IMR-90 (cell line): Measurements from ENCODE around the gene URM1. TPM values are rescaled to one million over a fixed set of nuclear protein-coding genes. Genes with fewer than 3 reads are reported as not detected.

ENCODE experiments used
- ATAC-seq: fragments of 200-7000 bp; cut with Tn5 transposase; 2 replicates; pipeline ENCODE4 v1.9.1; 2020; ENCODE audit warnings: low read depth, mild to moderate bottlenecking, moderate library complexity
- BruUV-seq: library from RNA; stranded (reverse); fragments of 400-500 nt; replicated peaks from 2 replicates; lab custom pipeline; 2021; lab: Mats Ljungman, UMichigan
- CTCF ChIA-PET: fragments of 300-600 bp; formaldehyde crosslinking; extraction: SDS; loops from one replicate; lab custom pipeline; 2021; ENCODE audit warnings: antibody characterized with exemption; lab: Yijun Ruan, JAX
- POLR2A ChIA-PET: fragments of 300-600 bp; sonication (Branson Sonifier 250); formaldehyde crosslinking; loops from one replicate; lab custom pipeline; 2022; ENCODE audit warnings: antibody characterized with exemption; ENCODE audit not compliant: unreplicated experiment; lab: Charles Lee
- DNase-seq: peaks from one replicate; pipeline ENCODE4 v3.0.0; 2013
- H2AFZ ChIP-seq: replicated peaks from 2 replicates; pipeline ENCODE3; 2013; ENCODE audit warnings: low read length, mild to moderate bottlenecking; ENCODE audit not compliant: poor library complexity
- H2AK5ac ChIP-seq: 2 replicates; pipeline ENCODE4 v1.6.1; 2013; ENCODE audit warnings: low read depth, low read length, inconsistent platforms
- H2AK9ac ChIP-seq: replicated peaks from 2 replicates; pipeline ENCODE3; 2013; ENCODE audit warnings: mild to moderate bottlenecking, low read depth, low read length, moderate library complexity; ENCODE audit not compliant: poor library complexity
- H2BK120ac ChIP-seq: 2 replicates; pipeline ENCODE4 v1.6.1; 2013; ENCODE audit warnings: low read depth, low read length, inconsistent platforms
- H2BK15ac ChIP-seq: 3 replicates; pipeline ENCODE4 v1.6.1; 2013; ENCODE audit warnings: low read depth, low read length, inconsistent platforms
- H2BK20ac ChIP-seq: 2 replicates; pipeline ENCODE4 v1.6.1; 2013; ENCODE audit warnings: low read depth, mild to moderate bottlenecking, inconsistent platforms, low read length, moderate library complexity
- H2BK5ac ChIP-seq: 2 replicates; pipeline ENCODE4 v1.6.1; 2013; ENCODE audit warnings: mild to moderate bottlenecking, low read depth, low read length, inconsistent platforms; ENCODE audit not compliant: poor library complexity, severe bottlenecking
- H3K14ac ChIP-seq: replicated peaks from 2 replicates; pipeline ENCODE4 v1.6.1; 2013; ENCODE audit warnings: low read depth, low read length, inconsistent platforms
- H3K18ac ChIP-seq: 2 replicates; pipeline ENCODE4 v1.6.1; 2013; ENCODE audit warnings: low read depth, low read length, control low read depth
- H3K23ac ChIP-seq: 2 replicates; pipeline ENCODE4 v1.6.1; 2013; ENCODE audit warnings: low read depth, low read length, inconsistent platforms
- H3K27ac ChIP-seq: 2 replicates; pipeline ENCODE4 v1.5.1; 2013; ENCODE audit warnings: mild to moderate bottlenecking, control low read depth, low read length; ENCODE audit not compliant: insufficient read depth
- H3K27me3 ChIP-seq: 2 replicates; pipeline ENCODE4 v1.6.1; 2013; ENCODE audit warnings: low read length; ENCODE audit not compliant: control insufficient read depth, insufficient read depth
- H3K36me3 ChIP-seq: 2 replicates; pipeline ENCODE4 v1.6.1; 2013; ENCODE audit warnings: low read length, mixed read lengths; ENCODE audit not compliant: control insufficient read depth, insufficient read depth
- H3K4ac ChIP-seq: 2 replicates; pipeline ENCODE4 v1.6.1; 2013; ENCODE audit warnings: low read depth, low read length, inconsistent platforms
- H3K4me1 ChIP-seq: 2 replicates; pipeline ENCODE4 v1.6.1; 2013; ENCODE audit warnings: low read length, mixed read lengths; ENCODE audit not compliant: control insufficient read depth, insufficient read depth
- H3K4me2 ChIP-seq: 2 replicates; pipeline ENCODE4 v1.6.1; 2013; ENCODE audit warnings: low read depth, mild to moderate bottlenecking, control low read depth, low read length, moderate library complexity
- H3K4me3 ChIP-seq: 2 replicates; pipeline ENCODE4 v1.5.1; 2013; ENCODE audit warnings: low read depth, mild to moderate bottlenecking, control low read depth, low read length, moderate library complexity; ENCODE audit not compliant: insufficient read depth
- H3K56ac ChIP-seq: 2 replicates; pipeline ENCODE4 v1.6.1; 2013; ENCODE audit warnings: low read length, inconsistent platforms; ENCODE audit not compliant: insufficient read depth; ENCODE audit errors: extremely low read depth
- H3K79me1 ChIP-seq, 2 experiments: 2 replicates each; pipeline ENCODE4 v1.6.1; 2013; ENCODE audit warnings: low read length in 2 of 2, inconsistent platforms in 1 of 2, low read depth in 1 of 2
- H3K9ac ChIP-seq: 2 replicates; pipeline ENCODE4 v1.6.1; 2013; ENCODE audit warnings: low read depth, low read length, control low read depth
- H3K9me1 ChIP-seq: 2 replicates; pipeline ENCODE4 v1.6.1; 2013; ENCODE audit warnings: low read length, inconsistent platforms; ENCODE audit not compliant: insufficient read depth
- H3K9me3 ChIP-seq: 2 replicates; pipeline ENCODE4 v1.6.1; 2013; ENCODE audit warnings: low read length; ENCODE audit not compliant: control insufficient read depth, insufficient read depth
- H4K20me1 ChIP-seq: 2 replicates; pipeline ENCODE4 v1.6.1; 2013; ENCODE audit warnings: low read length, inconsistent platforms; ENCODE audit not compliant: insufficient read depth
- H4K5ac ChIP-seq: 2 replicates; pipeline ENCODE4 v1.6.1; 2013; ENCODE audit warnings: mild to moderate bottlenecking, low read depth, low read length, control low read depth
- H4K8ac ChIP-seq, 2 experiments: 2 replicates each; pipeline ENCODE4 v1.6.1; 2013; ENCODE audit warnings: low read depth in 2 of 2, low read length in 2 of 2, control low read depth in 1 of 2, inconsistent platforms in 1 of 2
- H4K91ac ChIP-seq: 2 replicates; pipeline ENCODE4 v1.6.1; 2013; ENCODE audit warnings: low read depth, low read length, inconsistent platforms; ENCODE audit not compliant: insufficient read depth
- CEBPB ChIP-seq: IDR thresholded peaks from 2 replicates; pipeline ENCODE4 v1.6.1; 2012; ENCODE audit warnings: low read depth, low read length, improper control_type of control experiment
- CTCF ChIP-seq: conservative IDR thresholded peaks from 2 replicates; pipeline ENCODE4 v1.5.1; 2012; ENCODE audit warnings: mild to moderate bottlenecking, low read depth, low read length, improper control_type of control experiment
- POLR2A ChIP-seq: IDR thresholded peaks from 2 replicates; pipeline ENCODE4 v1.6.1; 2012; ENCODE audit warnings: mild to moderate bottlenecking, low read depth, low read length
- RCOR1 ChIP-seq: IDR thresholded peaks from 2 replicates; pipeline ENCODE4 v1.6.1; 2012; ENCODE audit warnings: mild to moderate bottlenecking, low read length, improper control_type of control experiment; ENCODE audit not compliant: insufficient replicate concordance
- WGBS, 2 experiments: methylation state at CpG; one replicate each; pipeline versions ENCODE4 v1.1.5 to v1.1.7; 2013; ENCODE audit warnings: missing lambda C conversion rate in 2 of 2; ENCODE audit not compliant: insufficient read length in 1 of 2; ENCODE audit errors: extremely low coverage in 2 of 2; 5-methylcytosine and 5-hydroxymethylcytosine counted together
- dilution Hi-C: fragments of 300-500 bp; cut with HindIII; formaldehyde crosslinking; loops from one replicate; pipeline ENCODE4 v1.14.3; 2018; ENCODE audit warnings: low sequenced_read_pairs; ENCODE audit not compliant: unreplicated experiment
- in situ Hi-C: fragments of 300-500 bp; cut with MboI; formaldehyde crosslinking; loops from 3 replicates; pipeline ENCODE4 v1.14.3; 2019; ENCODE audit warnings: low sequenced_read_pairs, inconsistent platforms, mixed read lengths
- intact Hi-C: fragments of 100-400 bp; cut with micrococcal nuclease; formaldehyde crosslinking; loops from 2 replicates; pipeline ENCODE4 v1.10.0; 2022
- polyA plus RNA-seq, 3 experiments: library from polyadenylated mRNA; depleted of rRNA; stranded (reverse); fragments of >200 nt; gene quantifications; 2 replicates each; pipeline ENCODE4 v1.2.3, GENCODE V29; 2012; ENCODE audit warnings: low replicate concordance in 1 of 3
- total RNA-seq: library from RNA; depleted of rRNA; stranded (reverse); fragments of >200 nt; gene quantifications from 2 replicates; pipeline ENCODE4 v1.2.3, GENCODE V29; 2012

The URM1 gene
- total and polyA plus RNA-seq, 2 of the 4 experiments (the other 2 are of a cell fraction) = 33.2 to 66.9 TPM

- Histone ChIP-seq H3K36me3 (no peaks in the 10 kb centered on the region), H3K9ac (no peak overlapping the region), H3K9me1 (no peaks in the 10 kb centered on the region), H3K4ac (no peak overlapping the region), H3K56ac (no peak overlapping the region), H3K9me3 (no peaks in the 10 kb centered on the region), H4K8ac (no peak overlapping the region), H3K18ac (no peak overlapping the region), H2BK5ac (no peak overlapping the region), H4K91ac (no peak overlapping the region), H2BK20ac (no peak overlapping the region), H3K27ac (no peak overlapping the region), H3K4me2 (no peak overlapping the region), H2AK9ac (peak overlapping the region; percentile 5), H2AK5ac (no peak overlapping the region), H3K27me3 (peaks cover 25% of the 10 kb centered on the region), H2BK120ac (no peak overlapping the region), H3K79me1 (no peaks in the 10 kb centered on the region), H3K23ac (no peak overlapping the region), H3K14ac (no peak overlapping the region), H2BK15ac (no peak overlapping the region), H4K20me1 (no peaks in the 10 kb centered on the region), H2AFZ (peak overlapping the region; percentile 43), H3K4me3 (no peak overlapping the region), H3K4me1 (peaks cover 5% of the 10 kb centered on the region), H4K5ac (no peak overlapping the region)
- 71% methylated on average over 2 of the region's 3 CpGs; no CpG with 5 or more reads in 1 of the 2 experiments for WGBS, 2 experiments
- DNase-seq = no peak
- intact Hi-C loops (no loop called here), in situ Hi-C loops (no loop called here), dilution Hi-C loops (no loop called here)
- no TSS peak for BruUV-seq
- ChIA-PET CTCF (no interaction called here), POLR2A (no interaction called here)
- ATAC-seq = no peak
- TF ChIP-seq CTCF = peak; percentile 11; the same call in 1 of the 2 replicates
- TF ChIP-seq CEBPB = no peak
- no peak for TF ChIP-seq POLR2A
- no peak for TF ChIP-seq RCOR1
Measured at GRCh38 chr9:128414461-128414860, 43.3 kb downstream of the URM1 start.
